HG03139 (cell line): Measurements from ENCODE around the gene RAB3D.
A peak's percentile ranks its signal among the peaks of the same experiment; 100 is the strongest.
"Not testable (repeated sequence)": the region's sequence is repeated elsewhere in the genome, so short reads cannot be mapped to it uniquely, and the experiment has no call there.

ENCODE experiments used
- ATAC-seq: cut with Tn5 transposase; IDR thresholded peaks from one replicate; pipeline ENCODE4 v1.9.1; 2021; ENCODE audit not compliant: unreplicated experiment

RAB3D gene, protein sequence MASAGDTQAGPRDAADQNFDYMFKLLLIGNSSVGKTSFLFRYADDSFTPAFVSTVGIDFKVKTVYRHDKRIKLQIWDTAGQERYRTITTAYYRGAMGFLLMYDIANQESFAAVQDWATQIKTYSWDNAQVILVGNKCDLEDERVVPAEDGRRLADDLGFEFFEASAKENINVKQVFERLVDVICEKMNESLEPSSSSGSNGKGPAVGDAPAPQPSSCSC

DNA sequence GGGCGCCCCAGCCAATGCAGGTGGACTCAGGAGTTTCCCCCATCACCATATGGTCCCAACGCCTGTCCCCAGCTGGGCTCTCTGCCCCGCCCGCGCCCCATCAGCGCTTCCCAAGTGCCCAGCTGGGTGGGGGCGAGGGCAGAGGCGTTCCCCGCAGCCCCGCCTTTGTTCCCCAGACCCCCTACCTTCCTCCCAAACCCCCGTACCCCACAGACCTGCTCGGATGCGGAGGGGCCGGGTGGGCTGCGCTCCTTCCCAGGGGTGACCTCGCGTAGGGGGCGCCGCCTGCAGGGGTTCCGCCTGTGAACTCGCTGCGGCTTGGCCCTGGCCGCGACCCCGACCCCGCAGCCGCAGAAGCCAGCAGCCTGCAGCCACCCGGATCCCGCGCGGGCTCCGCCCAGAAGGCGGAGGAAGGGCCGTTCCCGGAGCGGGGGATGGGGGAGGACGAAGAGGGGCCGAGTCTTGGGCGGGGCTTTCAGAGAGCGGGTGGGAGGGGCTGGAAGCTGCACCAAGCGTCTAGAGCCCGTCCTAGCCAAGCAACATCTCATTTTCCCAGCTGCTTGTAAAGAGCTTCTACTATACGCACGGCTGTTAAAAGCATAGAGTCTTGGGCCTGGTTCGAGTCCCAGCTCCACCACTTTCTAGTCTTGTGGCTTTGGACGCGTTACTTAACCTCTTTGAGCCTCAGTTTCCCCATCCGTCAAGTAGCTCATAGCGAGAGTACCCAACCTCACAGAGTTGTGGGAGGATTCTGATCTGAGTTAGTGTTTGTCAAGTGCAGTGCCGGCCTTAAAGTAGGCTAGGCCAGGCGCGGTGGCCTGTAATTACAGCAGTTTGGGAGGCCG, at the start of gene RAB3D:
Gene RAB3D, minus strand, starts transcription at position 404 of the 845 bp plus-strand sequence. CDS start 2,258 bp downstream, outside the sequence.
- no peak for ATAC-seq

DNA sequence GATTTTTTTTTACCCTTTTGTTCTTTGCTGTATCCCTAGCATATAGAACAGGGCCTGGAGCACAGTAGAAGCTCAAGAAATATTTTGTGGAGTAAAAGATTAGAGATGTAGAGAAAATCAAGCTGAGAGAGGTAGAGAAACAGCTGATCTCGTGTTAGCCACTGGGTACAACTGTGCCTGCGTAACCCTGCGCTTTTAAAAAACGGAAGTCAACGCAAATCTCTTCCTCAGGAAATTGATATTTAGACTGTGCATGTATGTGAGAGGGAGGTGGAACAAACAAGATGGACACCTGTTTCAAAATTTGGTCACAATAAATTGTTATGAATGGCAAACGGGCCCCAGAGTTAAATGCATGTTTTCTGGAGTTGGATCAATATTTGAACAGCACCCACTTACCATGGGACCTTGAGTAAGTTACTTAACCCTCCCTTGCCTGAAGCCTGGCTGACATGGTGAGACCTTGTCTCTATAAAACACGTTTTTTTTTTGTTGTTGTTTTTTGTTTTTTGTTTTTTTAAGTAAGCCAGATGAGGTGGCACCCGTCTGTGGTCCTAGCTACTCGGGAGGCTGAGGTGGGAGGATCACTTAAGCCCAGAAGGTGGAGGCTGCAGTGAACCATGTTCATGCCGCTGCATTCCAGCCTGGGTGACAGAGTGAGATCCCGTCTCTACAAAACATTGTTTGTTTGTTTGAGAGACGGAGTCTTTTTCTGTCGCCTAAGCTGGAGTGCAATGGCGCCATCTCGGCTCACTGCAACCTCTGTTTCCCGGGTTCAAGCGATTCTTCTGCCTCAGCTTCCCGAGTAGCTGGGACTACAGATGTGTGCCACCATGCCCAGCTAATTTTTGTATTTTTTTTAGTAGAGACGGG, 47.9 kb upstream of the RAB3D start:
- ATAC-seq: no peak

DNA sequence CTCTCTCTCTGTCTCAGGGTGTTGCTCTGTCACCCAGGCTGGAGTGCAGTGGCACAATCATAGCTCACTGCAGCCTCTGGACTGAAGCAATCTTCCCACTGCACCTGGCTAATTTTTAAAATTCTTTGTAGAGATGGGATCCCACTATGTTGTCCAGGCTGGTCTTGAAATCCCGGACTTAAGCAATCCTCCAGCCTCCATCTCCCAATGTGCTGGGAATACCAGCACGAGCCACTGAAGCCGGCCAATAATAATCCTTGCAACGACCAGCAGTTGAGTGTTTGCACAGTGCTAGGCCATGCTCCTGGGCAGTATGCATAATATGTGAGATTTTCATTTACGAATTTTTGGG, 45.3 kb upstream of the RAB3D start:
- ATAC-seq: no peak

DNA sequence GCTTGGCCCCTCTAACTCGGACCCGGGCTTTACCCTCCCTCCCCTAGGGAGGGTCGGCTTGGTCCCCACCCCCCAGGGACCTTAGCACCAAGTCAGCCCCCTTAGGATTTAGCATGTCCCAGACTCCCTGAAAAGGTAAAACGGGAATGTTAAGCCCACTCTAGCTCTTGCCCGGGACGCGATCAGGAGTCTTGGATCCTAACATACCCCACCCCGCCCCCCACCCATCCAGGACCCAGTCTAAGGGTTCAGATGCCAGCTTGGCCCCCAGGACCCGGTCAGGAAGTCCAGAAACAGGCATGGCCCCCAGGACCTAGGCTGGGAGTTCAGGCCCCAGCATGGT, 44.2 kb upstream of the RAB3D start:
- ATAC-seq: no peak

DNA sequence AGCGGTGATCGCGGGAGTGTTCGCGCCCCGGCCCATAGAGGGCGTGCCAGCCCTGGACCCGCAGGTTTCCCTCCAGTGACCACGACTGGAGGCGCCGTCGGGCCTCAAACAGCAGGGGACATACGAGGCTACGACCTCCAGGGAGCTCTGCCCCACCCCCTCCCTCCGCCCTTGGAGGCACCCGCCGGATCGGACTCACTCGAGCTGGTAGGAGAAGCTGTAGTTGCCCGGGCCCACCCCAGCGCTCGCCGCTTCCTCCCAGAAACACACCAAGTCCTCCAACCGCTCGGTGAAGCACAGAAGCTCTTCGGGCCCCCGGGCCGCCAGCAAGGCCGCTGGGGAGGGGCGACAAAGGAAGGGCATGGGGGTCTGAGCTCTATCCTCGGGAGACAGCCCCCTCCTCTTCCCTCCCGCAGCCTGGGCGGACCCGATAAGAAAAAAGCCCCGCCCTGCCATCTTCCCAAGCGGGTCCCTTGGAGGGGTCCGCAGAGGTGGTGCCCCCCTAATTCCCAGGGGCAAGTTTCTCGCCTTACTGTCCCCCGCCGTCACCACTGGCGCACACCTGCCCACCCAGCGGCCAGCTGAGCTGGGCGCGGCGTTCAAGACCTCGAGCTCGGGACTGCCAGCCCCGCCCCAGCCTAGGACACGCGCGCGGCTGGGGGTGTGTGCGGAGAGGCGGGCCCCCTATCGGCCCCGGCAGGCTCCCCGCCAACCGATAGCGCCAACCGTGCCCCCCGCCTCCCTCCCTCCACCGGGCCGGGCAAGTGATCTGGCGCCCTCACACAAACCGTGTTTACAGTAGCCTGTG, 43.6 kb upstream of the RAB3D start:
- ATAC-seq: no peak

DNA sequence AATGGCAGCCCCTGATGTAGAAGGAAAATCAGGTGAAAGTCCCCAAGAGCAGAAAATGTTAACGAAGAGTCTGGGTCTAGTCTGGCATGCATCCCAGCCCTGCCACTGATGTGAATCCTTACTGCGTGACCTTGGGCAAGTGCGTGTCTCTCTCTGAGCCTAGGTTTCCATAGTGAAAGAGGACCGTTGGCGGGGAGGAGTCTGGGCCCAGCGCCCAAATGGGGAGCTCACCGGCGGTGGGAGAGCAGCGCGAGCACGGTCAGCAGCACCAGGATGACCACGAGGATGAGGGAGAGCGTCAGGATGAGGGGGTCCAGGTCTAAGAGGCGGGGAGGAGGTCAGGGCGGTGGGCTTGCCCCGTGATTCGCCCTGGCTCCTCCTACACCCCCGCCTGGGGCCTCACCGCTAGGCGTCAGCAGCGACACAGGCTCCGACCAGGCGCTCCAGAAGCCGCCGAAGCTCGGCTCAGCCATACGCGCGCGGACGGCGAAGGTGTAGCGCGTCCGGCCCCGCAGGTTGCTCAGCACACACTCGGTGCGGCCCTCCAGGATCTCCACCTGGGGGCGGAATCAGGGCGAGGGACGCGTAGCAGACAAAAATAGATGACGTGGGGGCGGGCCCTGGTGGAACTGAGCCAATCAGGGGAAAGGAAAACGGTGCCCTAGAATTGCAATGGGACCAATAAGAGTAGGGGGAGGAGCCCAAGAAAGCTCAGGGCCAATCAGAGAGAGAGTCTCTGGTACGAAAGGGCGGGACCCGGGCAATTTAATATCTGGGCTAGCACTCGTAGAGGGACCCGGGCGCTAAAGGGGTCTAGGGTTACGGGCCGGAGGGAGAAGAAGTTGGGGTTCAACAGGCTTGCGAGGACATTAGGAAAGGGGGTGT, 41.4 kb upstream of the RAB3D start:
- peak; percentile 64 for ATAC-seq

DNA sequence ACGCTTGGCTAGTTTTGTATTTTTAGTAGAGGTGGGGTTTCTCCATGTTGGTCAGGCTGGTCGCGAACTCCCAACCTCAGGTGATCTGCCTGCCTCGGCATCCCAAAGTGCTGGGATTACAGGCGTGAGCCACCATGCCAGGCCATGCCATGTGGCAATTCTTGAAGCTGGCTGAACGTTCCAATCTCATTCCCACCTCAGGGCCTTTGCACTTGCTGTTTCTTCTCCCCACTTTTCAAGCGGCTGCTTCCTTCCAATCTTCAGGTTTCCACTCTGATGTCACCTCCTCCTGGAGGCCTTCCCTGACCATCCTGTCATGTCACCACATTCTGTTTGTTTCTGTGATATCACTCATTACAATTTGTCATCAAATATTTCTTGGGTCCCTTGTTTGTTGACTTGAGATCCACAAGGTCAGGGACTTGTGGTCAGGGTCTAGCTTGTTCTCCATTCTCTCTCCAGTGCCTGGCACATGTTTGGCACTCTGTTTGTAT, 40.4 kb upstream of the RAB3D start:
- ATAC-seq: no peak

DNA sequence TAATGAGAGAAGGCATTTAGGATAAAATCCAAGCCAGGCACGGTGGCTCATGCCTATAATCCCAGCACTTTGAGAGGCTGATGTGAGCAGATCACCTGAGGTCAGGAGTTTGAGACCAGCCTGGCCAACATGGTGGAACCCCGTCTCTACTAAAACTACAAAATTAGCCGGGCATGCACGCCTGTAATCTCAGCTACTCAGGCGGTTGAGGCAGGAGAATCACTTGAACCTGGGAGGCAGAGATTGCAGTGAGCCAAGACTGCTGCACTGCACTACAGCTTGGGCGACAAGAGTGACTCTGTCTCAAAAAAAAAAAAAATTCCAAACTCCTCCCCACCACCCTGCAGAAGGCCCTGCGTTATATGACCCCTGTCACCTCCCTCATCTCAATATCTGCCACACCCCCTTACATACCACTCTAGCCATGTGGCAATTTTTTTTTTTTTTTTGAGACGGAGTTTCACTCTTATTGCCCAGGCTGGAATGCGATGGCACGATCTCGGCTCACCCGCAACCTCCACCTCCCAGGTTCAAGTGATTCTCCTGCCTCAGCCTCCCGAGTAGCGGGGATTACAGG, 39.9 kb upstream of the RAB3D start:
- ATAC-seq: not testable (repeated sequence)

DNA sequence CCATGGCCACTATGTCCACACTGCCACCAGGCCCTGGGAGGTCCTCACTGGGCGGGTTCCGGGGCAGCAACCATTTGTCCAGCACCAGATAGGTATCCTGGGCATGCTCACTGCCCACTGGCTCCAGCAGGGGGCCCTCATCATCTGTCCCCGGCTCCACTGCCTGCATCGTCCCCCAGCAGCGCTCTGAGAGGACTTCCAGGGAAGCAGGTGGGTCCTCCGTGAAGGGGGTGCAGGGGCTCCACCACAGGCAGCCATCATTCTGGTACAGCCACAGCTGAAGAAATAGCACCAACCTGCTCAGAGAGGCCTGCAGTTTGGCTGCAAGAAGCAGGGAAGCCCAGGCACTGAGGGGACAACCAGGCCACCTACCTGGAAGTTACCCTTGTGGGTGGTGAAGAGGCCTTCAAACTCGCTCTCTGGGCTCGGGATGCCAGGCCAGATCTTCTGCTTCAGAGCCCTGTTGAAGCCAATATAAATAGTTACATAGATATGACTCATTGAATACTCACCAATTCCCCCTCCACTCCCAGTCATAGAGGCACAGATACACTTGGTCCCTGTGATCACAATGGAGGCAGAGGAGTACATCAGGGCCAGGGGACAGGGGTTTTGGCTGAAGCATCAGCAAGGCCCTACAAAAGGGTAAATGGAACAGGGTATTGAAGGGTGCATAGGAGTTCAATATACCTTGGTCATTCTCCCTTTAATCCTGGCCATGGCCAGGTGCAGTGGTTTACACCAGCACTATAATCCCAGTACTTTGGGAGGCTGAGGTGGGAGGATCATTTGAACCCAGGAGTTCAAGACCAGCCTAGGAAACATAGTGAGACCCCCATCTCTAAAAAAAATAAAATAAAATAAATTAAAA, 39.1 kb upstream of the RAB3D start:
- no peak for ATAC-seq

DNA sequence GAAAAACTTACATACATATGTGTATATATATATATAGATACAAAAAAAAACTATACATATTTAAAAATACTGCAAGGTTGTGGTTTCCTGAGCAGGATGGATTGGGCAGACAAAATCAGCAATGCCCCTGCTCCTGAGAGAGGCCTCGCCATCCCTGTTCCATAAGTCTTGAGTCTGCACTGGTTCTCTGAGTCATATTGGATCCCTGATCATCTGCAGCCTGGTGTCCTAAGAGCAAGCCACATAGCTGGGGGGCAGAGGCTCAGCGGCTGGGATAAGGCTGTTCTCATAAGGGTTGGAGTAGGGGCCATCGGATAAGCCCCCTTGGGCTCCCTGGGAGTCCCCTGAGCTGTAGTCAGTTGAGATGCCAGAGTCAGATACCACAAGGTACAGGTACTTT, 38.3 kb upstream of the RAB3D start:
- no peak for ATAC-seq

DNA sequence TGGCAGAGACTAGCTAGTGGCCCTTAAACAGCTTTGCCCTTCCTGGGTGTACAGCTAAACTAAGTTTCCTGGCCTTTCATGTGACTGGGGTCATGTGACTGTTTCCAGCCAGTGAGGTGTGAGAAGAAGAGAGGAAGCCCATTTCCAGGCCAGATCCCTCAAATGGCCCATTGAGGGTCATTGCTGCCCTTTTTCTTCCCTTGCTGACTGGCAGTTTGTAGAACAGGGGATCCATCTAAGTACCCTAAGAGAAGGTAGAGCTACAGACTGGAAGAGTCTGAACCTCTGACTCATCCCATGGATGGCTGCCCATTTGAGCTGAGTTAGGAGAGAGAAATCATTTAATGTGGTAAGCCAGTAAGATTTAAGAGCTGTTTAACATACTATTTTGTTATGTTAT, 37.8 kb upstream of the RAB3D start:
- no peak for ATAC-seq

DNA sequence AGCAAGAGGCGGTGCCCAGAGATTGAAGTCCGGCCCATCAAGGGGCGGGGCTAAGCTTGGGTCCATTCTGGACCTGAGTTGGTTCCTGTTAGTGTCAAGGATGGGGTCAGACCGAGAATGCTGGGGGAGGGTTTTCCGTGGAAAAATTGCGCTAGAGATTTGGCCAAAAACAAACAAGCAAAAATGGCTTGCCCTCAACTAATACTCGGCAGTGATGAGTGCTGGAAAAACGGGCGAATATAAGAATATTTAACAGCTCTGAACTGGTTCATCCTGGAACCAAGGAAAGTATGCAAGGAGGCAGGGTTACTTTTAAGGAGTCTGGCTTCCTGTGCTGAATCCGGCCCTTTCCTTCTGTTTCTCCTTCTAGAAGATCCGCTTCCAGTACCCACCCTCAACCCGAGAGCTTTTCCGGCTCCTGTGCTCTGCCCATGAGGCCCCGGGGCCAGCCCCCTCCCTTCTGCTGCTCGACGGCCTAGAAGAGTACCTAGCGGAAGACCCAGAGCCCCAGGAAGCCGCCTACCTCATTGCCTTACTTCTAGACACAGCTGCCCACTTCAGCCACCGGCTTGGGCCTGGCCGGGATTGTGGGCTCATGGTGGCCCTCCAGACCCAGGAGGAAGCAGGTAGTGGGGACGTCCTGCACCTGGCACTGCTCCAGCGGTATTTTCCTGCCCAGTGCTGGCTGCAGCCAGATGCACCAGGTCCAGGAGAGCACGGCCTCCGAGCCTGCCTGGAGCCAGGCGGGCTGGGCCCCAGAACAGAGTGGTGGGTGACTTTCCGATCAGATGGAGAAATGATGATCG, 35.9 kb upstream of the RAB3D start:
- no peak for ATAC-seq

DNA sequence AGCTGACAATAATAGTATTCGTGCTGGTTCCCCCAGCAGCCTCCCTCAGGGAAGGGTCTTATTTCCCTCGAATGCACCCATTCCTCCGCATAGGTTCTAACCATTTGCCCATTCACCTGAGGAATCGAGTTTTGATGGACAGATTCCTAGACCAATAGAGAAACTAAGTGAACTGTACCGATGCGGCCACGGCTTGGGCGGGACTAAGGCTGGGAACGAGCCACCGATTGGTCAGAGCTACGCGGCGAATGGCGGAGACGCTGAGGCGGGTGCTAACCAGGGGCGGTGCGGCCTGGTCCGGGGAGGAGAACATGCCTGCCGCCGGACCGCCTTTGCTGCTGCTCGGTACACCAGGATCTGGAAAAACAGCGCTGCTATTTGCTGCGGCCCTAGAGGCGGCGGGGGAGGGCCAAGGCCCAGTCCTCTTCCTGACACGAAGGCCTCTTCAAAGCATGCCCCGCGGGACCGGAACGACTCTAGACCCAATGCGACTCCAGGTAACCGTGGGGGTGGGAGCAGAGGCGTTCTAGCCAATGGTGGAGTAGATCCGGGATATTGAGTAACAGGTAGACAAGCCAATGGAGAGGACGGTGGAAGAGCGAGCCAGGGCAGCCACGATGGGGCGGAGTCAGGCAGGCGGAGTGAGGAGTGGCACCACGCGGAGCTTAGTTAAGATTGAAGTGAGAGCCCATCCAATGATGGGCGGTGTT, 35.1 kb upstream of the RAB3D start, which contains the start of gene SWSAP1:
Gene SWSAP1, plus strand, starts transcription at position 234 of the 710 bp plus-strand sequence. Its CDS starts 15 bp downstream, at position 249.
- peak; percentile 81 for ATAC-seq

DNA sequence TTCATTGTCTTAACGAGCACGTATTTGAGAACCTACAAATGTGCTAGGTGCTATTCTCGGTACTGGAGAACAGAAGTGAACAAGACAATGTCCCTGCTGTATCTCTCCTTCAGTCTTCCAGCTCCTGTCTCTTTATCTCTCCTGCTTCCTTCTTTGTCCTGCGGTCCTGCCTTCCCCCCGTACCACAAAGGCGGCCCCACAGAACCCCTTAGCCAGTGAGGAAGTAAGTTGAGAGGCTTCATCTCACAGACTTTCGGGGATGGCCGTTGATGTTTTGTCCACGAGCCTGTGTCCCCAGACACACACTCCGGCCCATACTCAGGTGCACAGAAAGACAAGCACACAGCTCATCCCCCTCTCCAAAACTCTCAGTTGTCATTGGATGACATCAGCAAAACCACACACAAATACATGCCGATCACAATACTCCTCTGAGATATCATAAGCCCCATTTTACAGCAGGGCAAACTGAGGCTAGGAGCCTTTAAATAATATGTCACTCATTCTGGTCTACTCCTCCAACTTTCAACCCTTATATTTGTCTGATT, 34.5 kb upstream of the RAB3D start:
- no peak for ATAC-seq

DNA sequence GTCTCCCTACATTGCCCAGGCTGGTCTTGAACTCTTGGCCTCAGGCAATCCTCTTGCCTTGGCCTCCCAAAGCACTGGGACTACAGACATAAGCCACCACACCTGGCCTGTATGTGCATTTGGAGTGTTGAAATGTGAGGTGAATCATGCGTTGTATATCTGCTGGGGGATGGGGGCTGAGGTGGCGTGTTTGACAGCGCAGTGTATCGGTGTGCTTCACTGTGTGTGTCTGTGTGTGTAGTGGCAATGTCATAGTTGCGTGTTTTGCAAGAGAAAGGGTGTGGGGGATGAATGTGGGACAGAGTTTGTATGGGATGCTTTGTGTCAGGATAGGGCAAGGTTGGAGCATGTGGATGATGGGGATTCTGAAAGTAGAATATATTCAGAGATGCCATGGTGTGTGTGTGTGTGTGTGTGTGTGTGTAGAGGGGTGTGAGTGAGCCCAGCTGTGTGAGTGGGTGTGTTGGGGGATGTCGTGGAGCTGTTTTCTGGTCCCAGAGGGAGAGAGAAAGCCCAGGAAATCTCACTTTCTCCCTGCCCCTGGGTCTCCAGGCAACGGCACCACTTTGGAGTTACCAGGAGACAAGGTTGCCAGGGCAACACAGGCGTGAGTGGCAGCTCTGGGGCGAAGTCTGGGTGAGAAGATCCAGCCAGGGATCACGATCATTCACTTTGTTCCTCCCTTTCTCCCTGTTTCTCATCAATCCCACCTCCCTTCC, 33.9 kb upstream of the RAB3D start:
- ATAC-seq: no peak

DNA sequence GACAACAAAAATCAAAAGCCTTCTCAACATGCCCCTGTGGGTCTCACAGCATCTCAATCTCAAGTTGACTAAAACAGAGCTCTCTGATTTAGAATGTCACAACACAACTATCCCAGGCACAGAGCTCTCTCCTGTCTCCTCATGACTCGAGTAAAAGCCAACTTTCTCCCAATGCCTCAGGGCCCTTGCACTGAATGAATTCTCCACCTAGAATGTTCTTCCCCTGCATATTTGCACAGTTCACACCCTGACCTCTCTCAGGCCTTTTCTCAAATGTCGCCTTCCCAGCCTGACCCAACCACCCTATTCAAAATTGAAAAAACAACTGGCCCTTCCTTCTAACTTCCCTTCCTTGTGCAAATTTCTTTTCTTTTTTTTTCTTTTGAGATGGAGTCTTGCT, 31.3 kb upstream of the RAB3D start:
- ATAC-seq: no peak
